Spleen (tissue), 11 donors: ENCODE measurements around the gene MEG3. TPM values are rescaled to one million over a fixed set of nuclear protein-coding genes. Genes with fewer than 3 reads are reported as not detected.
A peak's percentile ranks its signal among the peaks of the same experiment; 100 is the strongest.

Experiments
- DNase-seq: peaks from one replicate; pipeline ENCODE4 v3.0.0-alpha.2; 2020
- H3K27ac ChIP-seq, 8 donors: fragments of 200-600 bp; sonication (generic) in 7 of 8; 1 replicate in 4 of 8; 2 replicates in 4 of 8; pipeline versions ENCODE4 v1.5.0 to v1.8.0; 2016 to 2021; ENCODE audit warnings: inconsistent platforms in 4 of 8, mild to moderate bottlenecking in 4 of 8, moderate library complexity in 1 of 8
- H3K27me3 ChIP-seq, 7 donors: fragments of 200-600 bp; sonication (generic) in 6 of 7; replicated peaks in 1 of 7; 1 replicate in 4 of 7; 2 replicates in 3 of 7; pipeline versions ENCODE4 v1.5.0 to v1.8.0; 2016 to 2021; ENCODE audit warnings: inconsistent platforms in 3 of 7, mild to moderate bottlenecking in 1 of 7
- H3K36me3 ChIP-seq, 6 donors: fragments of 200-600 bp; sonication (generic) in 5 of 6; 1 replicate in 4 of 6; 2 replicates in 2 of 6; pipeline versions ENCODE4 v1.5.0 to v1.8.0; 2016 to 2021; ENCODE audit warnings: inconsistent platforms in 2 of 6
- H3K4me1 ChIP-seq, 6 donors: fragments of 200-600 bp; sonication (generic) in 5 of 6; 1 replicate in 3 of 6; 2 replicates in 3 of 6; pipeline versions ENCODE4 v1.5.0 to v1.8.0; 2016 to 2021; ENCODE audit warnings: inconsistent platforms in 3 of 6
- H3K4me3 ChIP-seq, 8 donors: fragments of 200-600 bp; sonication (generic) in 7 of 8; 1 replicate in 4 of 8; 2 replicates in 4 of 8; pipeline versions ENCODE4 v1.5.0 to v1.8.0; 2016 to 2021; ENCODE audit warnings: inconsistent platforms in 4 of 8, mild to moderate bottlenecking in 4 of 8, moderate library complexity in 2 of 8
- H3K9me3 ChIP-seq, 8 donors: fragments of 200-600 bp; sonication (generic) in 7 of 8; 1 replicate in 4 of 8; 2 replicates in 4 of 8; pipeline versions ENCODE4 v1.5.0 to v1.8.0; 2016 to 2021; ENCODE audit warnings: inconsistent platforms in 4 of 8
- CTCF ChIP-seq, 11 experiments: fragments of 200-600 bp in 7 of 11; fragments of 450-650 bp in 4 of 11; sonication (generic) in 4 of 11; IDR thresholded peaks in 8 of 11; conservative IDR thresholded peaks in 3 of 11; 1 replicate in 7 of 11; 2 replicates in 4 of 11; pipeline versions ENCODE4 v1.4.0 to v1.8.0; 2016 to 2021; ENCODE audit warnings: antibody characterized with exemption in 11 of 11, inconsistent platforms in 4 of 11, mild to moderate bottlenecking in 1 of 11
- POLR2A ChIP-seq, 3 donors: fragments of 450-650 bp; IDR thresholded peaks; one replicate each; pipeline ENCODE4 v1.5.1; 2017; ENCODE audit warnings: antibody characterized with exemption in 3 of 3, mild to moderate bottlenecking in 1 of 3
- POLR2AphosphoS5 ChIP-seq, 3 donors: sonication (generic); formaldehyde crosslinking; IDR thresholded peaks; one replicate each; pipeline ENCODE4 v1.5.1; 2017; ENCODE audit warnings: antibody characterized with exemption in 3 of 3
- WGBS, 5 donors: extraction: QIAGEN DNeasy Blood & Tissue Kit in 3 of 5; methylation state at CpG; one replicate each; pipeline versions ENCODE4 v1.1.5 to v1.1.7; 2013 to 2018; 5-methylcytosine and 5-hydroxymethylcytosine counted together
- intact Hi-C: fragments of 100-400 bp; cut with DNase I; formaldehyde crosslinking; loops from one replicate; pipeline ENCODE4 v1.15.0; 2023; ENCODE audit warnings: low total_unique reads
- polyA plus RNA-seq, 3 donors: library from polyadenylated mRNA; stranded (reverse); fragments of 200-250 nt; gene quantifications; one replicate each; pipeline ENCODE4 v1.2.1, GENCODE V29; 2013
- total RNA-seq, 7 donors: library from RNA; depleted of rRNA in 3 of 7; stranded (reverse); fragments of >200 nt in 3 of 7; fragmentation: NEBNext Ultra II Directional in 4 of 7; extraction: Animal tissue kit (Norgen Biotek cat#: 25700) in 4 of 7; gene quantifications; one replicate each; pipeline versions ENCODE4 v1.1.0 to v1.2.1, GENCODE V29; 2016 to 2021
- donor health status: healthy with polysubstance abuse.
- donor health status: DM: no; HTN: no; CAD: no; lungs with moderate emphysema.
- donor health status: DM: no; HTN: no; CAD: no.
- donor health status: Bipolar disorder and iron deficiency.
- donor health status: healthy.
- donor health status: DM: no; HTN: no; CAD: no.
- donor health status: DM: yes; HTN: yes; CAD: no.

The MEG3 gene
- total and polyA plus RNA-seq, 10 donors = 86.5 to 763 (median 187) TPM

- Histone ChIP-seq H3K27me3 (no peaks in the 10 kb centered on the region), H3K4me1 (no peaks in the 10 kb centered on the region), H3K4me3 (no peak overlapping the region), H3K9me3 (peaks cover 0 to 23% (median 0%) of the 10 kb centered on the region in 8 donors), H3K36me3 (peaks cover 0 to 17% (median 0%) of the 10 kb centered on the region in 6 donors), H3K27ac (no peak overlapping the region)
- DNase-seq = no peak
- WGBS, 5 donors = 69 to 74% (median 70%) methylated on average over 2 of the region's 2 CpGs
- intact Hi-C loops = no loop called here
- TF ChIP-seq CTCF (IDR thresholded peaks at IDR 0.05 in 8 of 11, conservative IDR thresholded peaks at IDR 0.05 in 3 of 11) = no peak
- TF ChIP-seq POLR2AphosphoS5 (IDR thresholded peaks at IDR 0.05) = no peak
- TF ChIP-seq POLR2A (IDR thresholded peaks at IDR 0.05) = no peak
Measured at GRCh38 chr14:100885196-100885595, 59.3 kb downstream of the MEG3 start.

GRCh38 chr14:100885617-100886016, 59.7 kb downstream of the MEG3 start:
- Histone ChIP-seq H3K4me3 (no peak overlapping the region), H3K27me3 (no peaks in the 10 kb centered on the region), H3K27ac (no peak overlapping the region), H3K36me3 (peaks cover 0 to 17% (median 0%) of the 10 kb centered on the region in 6 donors), H3K4me1 (no peaks in the 10 kb centered on the region), H3K9me3 (peaks cover 0 to 23% (median 0%) of the 10 kb centered on the region in 8 donors)
- 60 to 83% (median 77%) methylated on average over 5 of the region's 5 CpGs for WGBS, 5 donors
- TF ChIP-seq POLR2AphosphoS5 (IDR thresholded peaks at IDR 0.05) = no peak
- TF ChIP-seq CTCF (IDR thresholded peaks at IDR 0.05 in 8 of 11, conservative IDR thresholded peaks at IDR 0.05 in 3 of 11) = no peak
- TF ChIP-seq POLR2A (IDR thresholded peaks at IDR 0.05) = no peak
- intact Hi-C loops = no loop called here
- DNase-seq = no peak

- Histone ChIP-seq H3K27ac (no peak overlapping the region), H3K9me3 (peaks cover 0 to 7% (median 0%) of the 10 kb centered on the region in 8 donors), H3K27me3 (no peaks in the 10 kb centered on the region), H3K4me1 (no peaks in the 10 kb centered on the region), H3K36me3 (peaks cover 0 to 17% (median 0%) of the 10 kb centered on the region in 6 donors), H3K4me3 (no peak overlapping the region)
- DNase-seq = no peak
- 74 to 89% (median 78%) methylated on average over 6 of the region's 6 CpGs for WGBS, 5 donors
- intact Hi-C loops = no loop called here
- TF ChIP-seq POLR2A (IDR thresholded peaks at IDR 0.05) = no peak
- no peak for TF ChIP-seq CTCF (IDR thresholded peaks at IDR 0.05 in 8 of 11, conservative IDR thresholded peaks at IDR 0.05 in 3 of 11)
- TF ChIP-seq POLR2AphosphoS5 (IDR thresholded peaks at IDR 0.05) = no peak
Measured at GRCh38 chr14:100887728-100888335, 61.9 kb downstream of the MEG3 start.

GRCh38 chr14:100888789-100889315, 62.9 kb downstream of the MEG3 start:
- DNase-seq = no peak
- Histone ChIP-seq H3K27me3 (no peaks in the 10 kb centered on the region), H3K4me1 (no peaks in the 10 kb centered on the region), H3K9me3 (no peaks in the 10 kb centered on the region), H3K27ac (peak overlapping the region in 1 of 8 donors; percentile 14), H3K4me3 (no peak overlapping the region), H3K36me3 (peaks cover 0 to 7% (median 0%) of the 10 kb centered on the region in 6 donors)
- intact Hi-C loops = no loop called here
- TF ChIP-seq POLR2AphosphoS5 (IDR thresholded peaks at IDR 0.05) = no peak
- TF ChIP-seq CTCF (IDR thresholded peaks at IDR 0.05 in 8 of 11, conservative IDR thresholded peaks at IDR 0.05 in 3 of 11) = no peak
- TF ChIP-seq POLR2A (IDR thresholded peaks at IDR 0.05) = no peak
- 63 to 80% (median 72%) methylated on average over 5 of the region's 5 CpGs for WGBS, 5 donors
